WTC11 (cell line): ENCODE data around the gene APOA4.

Source experiments
- ATF1 ChIP-seq: sonication (generic); formaldehyde crosslinking; IDR thresholded peaks from 2 replicates; pipeline ENCODE4 v1.8.1; 2023; ENCODE audit warnings: mild to moderate bottlenecking, moderate library complexity, missing genetic modification reagents
- ATF3 ChIP-seq: sonication (generic); formaldehyde crosslinking; conservative IDR thresholded peaks from 2 replicates; pipeline ENCODE4 v1.8.1; 2022; ENCODE audit warnings: mild to moderate bottlenecking, missing genetic modification reagents
- CREB1 ChIP-seq: sonication (generic); formaldehyde crosslinking; IDR thresholded peaks from 2 replicates; pipeline ENCODE4 v1.8.0; 2023; ENCODE audit warnings: mild to moderate bottlenecking, missing genetic modification reagents
- CTCF ChIP-seq: fragments of 200-600 bp; IDR thresholded peaks from 2 replicates; pipeline ENCODE4 v1.8.0; 2022; ENCODE audit warnings: antibody characterized with exemption
- ESRRA ChIP-seq: sonication (generic); formaldehyde crosslinking; IDR thresholded peaks from 2 replicates; pipeline ENCODE4 v1.8.1; 2022; ENCODE audit warnings: mild to moderate bottlenecking, missing genetic modification reagents, borderline replicate concordance
- NFYB ChIP-seq: sonication (generic); formaldehyde crosslinking; conservative IDR thresholded peaks from 2 replicates; pipeline ENCODE4 v1.8.0; 2022; ENCODE audit warnings: low read depth, missing genetic modification reagents
- NR3C1 ChIP-seq: sonication (generic); formaldehyde crosslinking; conservative IDR thresholded peaks from 2 replicates; pipeline ENCODE4 v1.8.1; 2023; ENCODE audit warnings: low read depth, mild to moderate bottlenecking, missing genetic modification reagents
- TCF7 ChIP-seq: sonication (generic); formaldehyde crosslinking; IDR thresholded peaks from 2 replicates; pipeline ENCODE4 v1.8.0; 2022; ENCODE audit warnings: mild to moderate bottlenecking, low read depth, missing genetic modification reagents, moderate library complexity
- TEAD1 ChIP-seq: sonication (generic); formaldehyde crosslinking; IDR thresholded peaks from 2 replicates; pipeline ENCODE4 v1.8.0; 2022; ENCODE audit warnings: mild to moderate bottlenecking, missing genetic modification reagents
- TP53 ChIP-seq: sonication (generic); formaldehyde crosslinking; IDR thresholded peaks from 2 replicates; pipeline ENCODE4 v1.8.1; 2023; ENCODE audit warnings: mild to moderate bottlenecking, missing genetic modification reagents
- USF1 ChIP-seq: sonication (generic); formaldehyde crosslinking; IDR thresholded peaks from 2 replicates; pipeline ENCODE4 v1.8.0; 2022; ENCODE audit warnings: mild to moderate bottlenecking, missing genetic modification reagents
- ZBTB43 ChIP-seq: sonication (generic); formaldehyde crosslinking; IDR thresholded peaks from 2 replicates; pipeline ENCODE4 v1.8.1; 2023; ENCODE audit warnings: mild to moderate bottlenecking, missing genetic modification reagents
- ZNF121 ChIP-seq: sonication (generic); formaldehyde crosslinking; IDR thresholded peaks from 2 replicates; pipeline ENCODE4 v1.8.0; 2023; ENCODE audit warnings: missing genetic modification reagents

- TF ChIP-seq TEAD1 (CRISPR knock-in tag): no peak
- no peak for TF ChIP-seq CTCF
- no peak for TF ChIP-seq ZNF121 (CRISPR knock-in tag)
- no peak for TF ChIP-seq ATF3 (CRISPR knock-in tag)
- TF ChIP-seq ESRRA (CRISPR knock-in tag): no peak
- no peak for TF ChIP-seq CREB1 (CRISPR knock-in tag)
- no peak for TF ChIP-seq ZBTB43
- TF ChIP-seq TP53 (CRISPR knock-in tag): no peak
- TF ChIP-seq NFYB (CRISPR knock-in tag): no peak
- no peak for TF ChIP-seq NR3C1 (CRISPR knock-in tag)
- no peak for TF ChIP-seq TCF7 (CRISPR knock-in tag)
- TF ChIP-seq USF1 (CRISPR knock-in tag): no peak
- TF ChIP-seq ATF1 (CRISPR knock-in tag): no peak
Observed at GRCh38 chr11:116778556-116778955, 44.5 kb downstream of the APOA4 start.
